Measurements from ENCODE around the gene CD34.
A peak's percentile ranks its signal among the peaks of the same experiment; 100 is the strongest.

The CD34 gene

DNA sequence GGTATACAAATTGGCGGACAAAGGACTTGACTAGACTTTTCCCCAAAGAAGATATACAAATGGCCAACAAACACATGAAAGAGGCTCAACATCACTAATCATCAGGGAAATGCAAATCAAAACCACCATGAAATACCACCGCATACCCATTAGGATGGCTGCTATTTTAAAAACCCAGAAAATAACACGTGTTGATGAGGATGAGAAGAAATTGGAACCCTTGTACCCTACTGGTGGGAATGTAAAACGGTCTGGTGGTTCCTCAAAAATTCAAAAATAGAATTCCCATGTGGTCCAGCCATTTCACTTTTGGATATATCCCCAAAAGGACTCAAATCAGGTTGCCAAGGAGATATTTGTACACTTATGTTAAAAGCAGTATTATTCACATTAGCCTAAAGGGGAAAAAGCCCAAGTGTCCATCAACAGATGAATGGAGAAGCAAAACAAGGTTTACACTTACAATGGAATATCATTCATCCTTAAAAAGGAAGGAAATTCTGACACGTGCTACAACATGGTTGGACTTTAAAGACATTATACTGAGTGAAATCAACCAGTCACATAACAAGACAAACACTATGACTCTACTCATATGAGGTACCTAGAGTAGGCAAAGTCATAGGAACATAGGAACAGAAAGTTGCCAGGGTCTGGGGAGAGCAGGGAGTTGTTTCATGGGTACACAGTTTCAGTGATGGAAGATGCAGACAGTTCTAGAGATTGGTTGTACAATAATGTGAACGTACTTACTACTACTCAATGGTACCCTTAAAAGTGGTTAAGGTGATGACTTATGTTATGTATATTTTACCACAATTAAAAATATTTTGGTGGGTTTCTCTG is 17.0 kb downstream of the CD34 start:
- Histone ChIP-seq H3K4me3 (ENCODE audit: severe bottlenecking) (no peak overlapping the region), H3K27me3 (ENCODE audit: insufficient read depth, poor library complexity, severe bottlenecking) (no peaks in the 10 kb centered on the region), H3K27ac (ENCODE audit: poor library complexity, severe bottlenecking) (no peak overlapping the region), H3K4me1 (ENCODE audit: insufficient read depth, poor library complexity, severe bottlenecking) (peaks cover 7% of the 10 kb centered on the region), H3K9me3 (ENCODE audit: severe bottlenecking) (no peaks in the 10 kb centered on the region), H3K36me3 (ENCODE audit: low read depth) (no peaks in the 10 kb centered on the region)
- no peak for ATAC-seq (ENCODE audit: low read depth)
- no peak for DNase-seq (ENCODE audit: low spot score)
- TF ChIP-seq, protein P1, sequence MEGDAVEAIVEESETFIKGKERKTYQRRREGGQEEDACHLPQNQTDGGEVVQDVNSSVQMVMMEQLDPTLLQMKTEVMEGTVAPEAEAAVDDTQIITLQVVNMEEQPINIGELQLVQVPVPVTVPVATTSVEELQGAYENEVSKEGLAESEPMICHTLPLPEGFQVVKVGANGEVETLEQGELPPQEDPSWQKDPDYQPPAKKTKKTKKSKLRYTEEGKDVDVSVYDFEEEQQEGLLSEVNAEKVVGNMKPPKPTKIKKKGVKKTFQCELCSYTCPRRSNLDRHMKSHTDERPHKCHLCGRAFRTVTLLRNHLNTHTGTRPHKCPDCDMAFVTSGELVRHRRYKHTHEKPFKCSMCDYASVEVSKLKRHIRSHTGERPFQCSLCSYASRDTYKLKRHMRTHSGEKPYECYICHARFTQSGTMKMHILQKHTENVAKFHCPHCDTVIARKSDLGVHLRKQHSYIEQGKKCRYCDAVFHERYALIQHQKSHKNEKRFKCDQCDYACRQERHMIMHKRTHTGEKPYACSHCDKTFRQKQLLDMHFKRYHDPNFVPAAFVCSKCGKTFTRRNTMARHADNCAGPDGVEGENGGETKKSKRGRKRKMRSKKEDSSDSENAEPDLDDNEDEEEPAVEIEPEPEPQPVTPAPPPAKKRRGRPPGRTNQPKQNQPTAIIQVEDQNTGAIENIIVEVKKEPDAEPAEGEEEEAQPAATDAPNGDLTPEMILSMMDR (IDR thresholded peaks at IDR 0.05; ENCODE audit: poor library complexity, severe bottlenecking) = no peak

DNA sequence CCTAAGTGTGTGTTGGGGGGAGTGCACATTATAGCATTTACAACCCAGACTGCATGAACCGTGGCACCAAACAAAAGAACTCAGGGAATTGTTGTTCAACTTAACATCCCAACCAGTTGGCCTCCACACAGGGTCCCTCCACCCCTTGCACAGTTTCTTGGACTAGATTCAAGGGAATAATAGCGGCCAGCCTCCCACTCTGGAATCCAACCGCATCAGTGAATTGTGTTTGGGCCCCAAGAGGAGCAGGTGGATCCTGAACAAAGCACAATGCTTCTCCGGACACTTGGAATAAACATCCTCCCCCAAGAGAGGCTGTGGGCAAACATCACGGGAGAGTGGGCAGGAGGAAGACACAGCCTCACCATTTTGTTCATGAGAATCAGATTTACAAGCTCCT is 18.2 kb downstream of the CD34 start:
- Histone ChIP-seq H3K4me1 (ENCODE audit: insufficient read depth, poor library complexity, severe bottlenecking) (peaks cover 7% of the 10 kb centered on the region), H3K4me3 (ENCODE audit: severe bottlenecking) (no peak overlapping the region), H3K36me3 (ENCODE audit: low read depth) (no peaks in the 10 kb centered on the region), H3K27me3 (ENCODE audit: insufficient read depth, poor library complexity, severe bottlenecking) (no peaks in the 10 kb centered on the region), H3K27ac (ENCODE audit: poor library complexity, severe bottlenecking) (no peak overlapping the region), H3K9me3 (ENCODE audit: severe bottlenecking) (no peaks in the 10 kb centered on the region)
- ATAC-seq (ENCODE audit: low read depth) (no peak), DNase-seq (ENCODE audit: low spot score) (no peak)
- TF ChIP-seq, protein P1 (IDR thresholded peaks at IDR 0.05; ENCODE audit: poor library complexity, severe bottlenecking) = no peak

DNA sequence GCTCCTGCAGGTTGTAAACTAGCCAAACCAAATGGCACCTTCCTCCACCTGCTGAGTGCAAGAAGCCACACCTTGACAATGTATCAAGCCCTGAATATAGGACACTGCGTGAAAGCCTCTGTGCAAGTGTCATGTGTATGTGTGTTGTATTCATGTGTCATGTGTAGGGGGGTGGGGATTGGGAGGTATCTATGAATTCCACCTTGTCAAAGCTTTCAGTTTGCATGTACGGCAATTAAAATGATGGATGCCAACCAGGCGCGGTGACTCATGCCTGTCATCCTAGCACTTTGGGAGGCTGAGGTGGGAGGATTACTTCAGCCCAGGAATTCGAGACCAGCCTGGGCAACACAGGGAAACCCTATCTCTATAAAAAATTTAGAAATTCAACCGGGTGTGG is 19.8 kb downstream of the CD34 start:
- TF ChIP-seq, protein P1 (IDR thresholded peaks at IDR 0.05; ENCODE audit: poor library complexity, severe bottlenecking) = no peak
- ATAC-seq (ENCODE audit: low read depth) (no peak), DNase-seq (ENCODE audit: low spot score) (no peak)
- H3K27ac ChIP-seq (ENCODE audit: poor library complexity, severe bottlenecking) = no peak overlapping the region
- H3K36me3 ChIP-seq (ENCODE audit: low read depth) = no peaks in the 10 kb centered on the region
- H3K9me3 ChIP-seq (ENCODE audit: severe bottlenecking) = no peaks in the 10 kb centered on the region
- peaks cover 7% of the 10 kb centered on the region for H3K4me1 ChIP-seq (ENCODE audit: insufficient read depth, poor library complexity, severe bottlenecking)
- H3K27me3 ChIP-seq (ENCODE audit: insufficient read depth, poor library complexity, severe bottlenecking) = no peaks in the 10 kb centered on the region
- no peak overlapping the region for H3K4me3 ChIP-seq (ENCODE audit: severe bottlenecking)

DNA sequence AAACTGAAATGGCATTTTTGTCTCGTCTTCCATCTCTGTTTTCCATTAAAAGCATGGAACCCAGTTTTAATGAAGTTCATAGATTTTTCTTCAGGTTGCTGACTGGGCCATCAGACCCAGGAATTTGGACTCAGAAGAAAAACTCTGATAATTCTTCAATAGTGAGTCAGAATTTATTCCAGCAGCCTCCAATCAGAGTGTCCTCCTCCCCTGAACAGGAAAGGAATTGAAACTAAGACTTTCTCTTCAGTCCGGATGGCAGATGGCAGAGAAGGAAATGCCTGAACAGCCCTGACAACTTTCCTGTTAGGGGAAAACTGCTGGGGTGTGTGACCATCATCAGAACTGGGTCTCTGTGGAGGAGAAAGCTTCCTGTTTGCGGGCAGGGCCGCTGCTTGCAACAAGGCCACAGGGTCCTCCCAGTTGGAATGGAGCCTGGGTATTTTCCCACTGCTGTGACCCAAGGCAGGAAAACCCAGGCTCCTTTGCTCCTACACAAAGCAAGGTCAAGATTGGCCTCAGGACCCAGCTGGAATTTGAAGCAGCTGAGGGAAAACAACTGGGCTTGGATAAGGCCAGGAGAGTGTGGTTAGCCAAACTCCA is 20.7 kb downstream of the CD34 start:
- Histone ChIP-seq H3K4me3 (ENCODE audit: severe bottlenecking) (no peak overlapping the region), H3K27ac (ENCODE audit: poor library complexity, severe bottlenecking) (peak overlapping the region; percentile 22)
- no peak for DNase-seq (ENCODE audit: low spot score)

More for the DNA sequence above, 20.7 kb downstream of the CD34 start:
- TF ChIP-seq, protein P1 (IDR thresholded peaks at IDR 0.05; ENCODE audit: poor library complexity, severe bottlenecking) = no peak
- H3K27me3 ChIP-seq (ENCODE audit: insufficient read depth, poor library complexity, severe bottlenecking) = no peaks in the 10 kb centered on the region
- peak; percentile 45; the same call in 1 of the 3 replicates for ATAC-seq (ENCODE audit: low read depth)
- no peaks in the 10 kb centered on the region for H3K9me3 ChIP-seq (ENCODE audit: severe bottlenecking)
- H3K36me3 ChIP-seq (ENCODE audit: low read depth) = no peaks in the 10 kb centered on the region
- H3K4me1 ChIP-seq (ENCODE audit: insufficient read depth, poor library complexity, severe bottlenecking) = peaks cover 7% of the 10 kb centered on the region
